HepG2 (cell line): ENCODE measurements around the gene CCDC142. TPM values are rescaled to one million over a fixed set of nuclear protein-coding genes. Genes with fewer than 3 reads are reported as not detected.
A peak's percentile ranks its signal among the peaks of the same experiment; 100 is the strongest.

ENCODE experiments used
- DNMT1 ChIP-seq: sonication (generic); formaldehyde crosslinking; IDR thresholded peaks from 2 replicates; pipeline ENCODE4 v1.5.1; 2020; ENCODE audit warnings: mild to moderate bottlenecking, missing genetic modification reagents
- HINFP ChIP-seq: sonication (generic); formaldehyde crosslinking; IDR thresholded peaks from 2 replicates; pipeline ENCODE4 v1.4.0; 2020; ENCODE audit warnings: low read depth, mild to moderate bottlenecking, missing genetic modification reagents
- HNRNPL ChIP-seq: fragments of 200-400 bp; formaldehyde crosslinking; IDR thresholded peaks from 2 replicates; pipeline ENCODE4 v1.6.1; 2017; ENCODE audit warnings: mild to moderate bottlenecking, low read depth, low read length
- NPAS2 ChIP-seq: sonication (generic); formaldehyde crosslinking; IDR thresholded peaks from 2 replicates; pipeline ENCODE4 v1.8.0; 2022; ENCODE audit warnings: mild to moderate bottlenecking, missing genetic modification reagents, borderline replicate concordance
- RBFOX2 ChIP-seq: fragments of 200-400 bp; formaldehyde crosslinking; IDR thresholded peaks from 2 replicates; pipeline ENCODE4 v1.6.1; 2017; ENCODE audit warnings: low read depth, mild to moderate bottlenecking, low read length
- TOE1 ChIP-seq: sonication (generic); formaldehyde crosslinking; IDR thresholded peaks from 2 replicates; pipeline ENCODE4 v1.4.0; 2020; ENCODE audit warnings: mild to moderate bottlenecking, missing genetic modification reagents
- ZHX2 ChIP-seq, 2 experiments: sonication (generic) in 1 of 2; formaldehyde crosslinking in 1 of 2; IDR thresholded peaks; 2 replicates each; pipeline versions ENCODE4 v1.6.1 to v1.9.0; 2014 to 2022; ENCODE audit warnings: antibody characterized with exemption in 1 of 2, borderline replicate concordance in 1 of 2, inconsistent platforms in 1 of 2, low read depth in 1 of 2, missing genetic modification reagents in 1 of 2
- ZNF230 ChIP-seq: sonication (generic); formaldehyde crosslinking; IDR thresholded peaks from 2 replicates; pipeline ENCODE4 v1.4.0; 2020; ENCODE audit warnings: mild to moderate bottlenecking, missing genetic modification reagents
- ZNF639 ChIP-seq: conservative IDR thresholded peaks from 2 replicates; pipeline ENCODE4 v1.6.1; 2018; ENCODE audit warnings: missing genetic modification reagents
- ZNF646 ChIP-seq: sonication (generic); formaldehyde crosslinking; IDR thresholded peaks from 2 replicates; pipeline ENCODE4 v1.9.0; 2021; ENCODE audit warnings: mild to moderate bottlenecking, missing genetic modification reagents
- ZSCAN5A ChIP-seq: sonication (generic); formaldehyde crosslinking; IDR thresholded peaks from 2 replicates; pipeline ENCODE4 v1.8.0; 2022; ENCODE audit warnings: mild to moderate bottlenecking, missing genetic modification reagents, borderline replicate concordance
- polyA plus RNA-seq, 8 experiments: library from polyadenylated mRNA; depleted of rRNA in 3 of 8; stranded (reverse) in 7 of 8; unstranded in 1 of 8; fragments of >200 nt; fragmentation: Illumina TruSeq in 4 of 8; extraction: Trizol in 4 of 8; gene quantifications; 2 replicates each; pipeline versions ENCODE4 v1.2.1 to v1.2.3, GENCODE V29; 2011 to 2016; ENCODE audit warnings: low read depth in 4 of 8, missing spikeins in 1 of 8, mixed read lengths in 1 of 8; ENCODE audit not compliant: insufficient read depth in 1 of 8
- total RNA-seq, 5 experiments: library from RNA; depleted of rRNA; stranded (reverse); fragments of >200 nt; fragmentation: Illumina TruSeq; extraction: Trizol; gene quantifications; 2 replicates each; pipeline ENCODE4 v1.2.3, GENCODE V29; 2016; ENCODE audit warnings: low read depth in 1 of 5

Gene CCDC142
- total and polyA plus RNA-seq, 2 of the 13 experiments (the other 11 are each of a cell fraction or from before 2014, with no cell fraction given) = 14.7 to 30.4 TPM

- TF ChIP-seq ZNF646 (CRISPR knock-in tag) (no peak), HNRNPL (no peak), RBFOX2 (peak; percentile 54; the same call in 1 of the 2 replicates), NPAS2 (no peak), ZHX2 (IDR thresholded peaks at IDR 0.05; ENCODE audit: low read depth) (no peak), ZHX2 (CRISPR knock-in tag; IDR thresholded peaks at IDR 0.05; ENCODE audit: borderline replicate concordance) (no peak), ZNF230 (CRISPR knock-in tag) (no peak), HINFP (CRISPR knock-in tag) (no peak), TOE1 (CRISPR knock-in tag) (no peak), ZNF639 (CRISPR knock-in tag) (no peak), DNMT1 (CRISPR knock-in tag) (no peak), ZSCAN5A (no peak)
These were observed 57.8 kb downstream of the CCDC142 start (continued) for GRCh38 chr2:74424995-74425406.
